IMR-90 (cell line): ENCODE data around the gene TTLL11. TPM values are rescaled to one million over a fixed set of nuclear protein-coding genes. Genes with fewer than 3 reads are reported as not detected.
A peak's percentile ranks its signal among the peaks of the same experiment; 100 is the strongest.

Experiments used
- ATAC-seq: fragments of 200-7000 bp; cut with Tn5 transposase; 2 replicates; pipeline ENCODE4 v1.9.1; 2020; ENCODE audit warnings: low read depth, mild to moderate bottlenecking, moderate library complexity
- BruUV-seq: library from RNA; stranded (reverse); fragments of 400-500 nt; replicated peaks from 2 replicates; lab custom pipeline; 2021; lab: Mats Ljungman, UMichigan
- CTCF ChIA-PET: fragments of 300-600 bp; formaldehyde crosslinking; extraction: SDS; loops from one replicate; lab custom pipeline; 2021; ENCODE audit warnings: antibody characterized with exemption; lab: Yijun Ruan, JAX
- POLR2A ChIA-PET: fragments of 300-600 bp; sonication (Branson Sonifier 250); formaldehyde crosslinking; loops from one replicate; lab custom pipeline; 2022; ENCODE audit warnings: antibody characterized with exemption; ENCODE audit not compliant: unreplicated experiment; lab: Charles Lee
- DNase-seq: peaks from one replicate; pipeline ENCODE4 v3.0.0; 2013
- H2AFZ ChIP-seq: replicated peaks from 2 replicates; pipeline ENCODE3; 2013; ENCODE audit warnings: low read length, mild to moderate bottlenecking; ENCODE audit not compliant: poor library complexity
- H2AK5ac ChIP-seq: 2 replicates; pipeline ENCODE4 v1.6.1; 2013; ENCODE audit warnings: low read depth, low read length, inconsistent platforms
- H2AK9ac ChIP-seq: replicated peaks from 2 replicates; pipeline ENCODE3; 2013; ENCODE audit warnings: mild to moderate bottlenecking, low read depth, low read length, moderate library complexity; ENCODE audit not compliant: poor library complexity
- H2BK120ac ChIP-seq: 2 replicates; pipeline ENCODE4 v1.6.1; 2013; ENCODE audit warnings: low read depth, low read length, inconsistent platforms
- H2BK15ac ChIP-seq: 3 replicates; pipeline ENCODE4 v1.6.1; 2013; ENCODE audit warnings: low read depth, low read length, inconsistent platforms
- H2BK20ac ChIP-seq: 2 replicates; pipeline ENCODE4 v1.6.1; 2013; ENCODE audit warnings: low read depth, mild to moderate bottlenecking, inconsistent platforms, low read length, moderate library complexity
- H2BK5ac ChIP-seq: 2 replicates; pipeline ENCODE4 v1.6.1; 2013; ENCODE audit warnings: mild to moderate bottlenecking, low read depth, low read length, inconsistent platforms; ENCODE audit not compliant: poor library complexity, severe bottlenecking
- H3K14ac ChIP-seq: replicated peaks from 2 replicates; pipeline ENCODE4 v1.6.1; 2013; ENCODE audit warnings: low read depth, low read length, inconsistent platforms
- H3K18ac ChIP-seq: 2 replicates; pipeline ENCODE4 v1.6.1; 2013; ENCODE audit warnings: low read depth, low read length, control low read depth
- H3K23ac ChIP-seq: 2 replicates; pipeline ENCODE4 v1.6.1; 2013; ENCODE audit warnings: low read depth, low read length, inconsistent platforms
- H3K27ac ChIP-seq: 2 replicates; pipeline ENCODE4 v1.5.1; 2013; ENCODE audit warnings: mild to moderate bottlenecking, control low read depth, low read length; ENCODE audit not compliant: insufficient read depth
- H3K27me3 ChIP-seq: 2 replicates; pipeline ENCODE4 v1.6.1; 2013; ENCODE audit warnings: low read length; ENCODE audit not compliant: control insufficient read depth, insufficient read depth
- H3K36me3 ChIP-seq: 2 replicates; pipeline ENCODE4 v1.6.1; 2013; ENCODE audit warnings: low read length, mixed read lengths; ENCODE audit not compliant: control insufficient read depth, insufficient read depth
- H3K4ac ChIP-seq: 2 replicates; pipeline ENCODE4 v1.6.1; 2013; ENCODE audit warnings: low read depth, low read length, inconsistent platforms
- H3K4me1 ChIP-seq: 2 replicates; pipeline ENCODE4 v1.6.1; 2013; ENCODE audit warnings: low read length, mixed read lengths; ENCODE audit not compliant: control insufficient read depth, insufficient read depth
- H3K4me2 ChIP-seq: 2 replicates; pipeline ENCODE4 v1.6.1; 2013; ENCODE audit warnings: low read depth, mild to moderate bottlenecking, control low read depth, low read length, moderate library complexity
- H3K4me3 ChIP-seq: 2 replicates; pipeline ENCODE4 v1.5.1; 2013; ENCODE audit warnings: low read depth, mild to moderate bottlenecking, control low read depth, low read length, moderate library complexity; ENCODE audit not compliant: insufficient read depth
- H3K56ac ChIP-seq: 2 replicates; pipeline ENCODE4 v1.6.1; 2013; ENCODE audit warnings: low read length, inconsistent platforms; ENCODE audit not compliant: insufficient read depth; ENCODE audit errors: extremely low read depth
- H3K79me1 ChIP-seq, 2 experiments: 2 replicates each; pipeline ENCODE4 v1.6.1; 2013; ENCODE audit warnings: low read length in 2 of 2, inconsistent platforms in 1 of 2, low read depth in 1 of 2
- H3K9ac ChIP-seq: 2 replicates; pipeline ENCODE4 v1.6.1; 2013; ENCODE audit warnings: low read depth, low read length, control low read depth
- H3K9me1 ChIP-seq: 2 replicates; pipeline ENCODE4 v1.6.1; 2013; ENCODE audit warnings: low read length, inconsistent platforms; ENCODE audit not compliant: insufficient read depth
- H3K9me3 ChIP-seq: 2 replicates; pipeline ENCODE4 v1.6.1; 2013; ENCODE audit warnings: low read length; ENCODE audit not compliant: control insufficient read depth, insufficient read depth
- H4K20me1 ChIP-seq: 2 replicates; pipeline ENCODE4 v1.6.1; 2013; ENCODE audit warnings: low read length, inconsistent platforms; ENCODE audit not compliant: insufficient read depth
- H4K5ac ChIP-seq: 2 replicates; pipeline ENCODE4 v1.6.1; 2013; ENCODE audit warnings: mild to moderate bottlenecking, low read depth, low read length, control low read depth
- H4K8ac ChIP-seq, 2 experiments: 2 replicates each; pipeline ENCODE4 v1.6.1; 2013; ENCODE audit warnings: low read depth in 2 of 2, low read length in 2 of 2, control low read depth in 1 of 2, inconsistent platforms in 1 of 2
- H4K91ac ChIP-seq: 2 replicates; pipeline ENCODE4 v1.6.1; 2013; ENCODE audit warnings: low read depth, low read length, inconsistent platforms; ENCODE audit not compliant: insufficient read depth
- CEBPB ChIP-seq: IDR thresholded peaks from 2 replicates; pipeline ENCODE4 v1.6.1; 2012; ENCODE audit warnings: low read depth, low read length, improper control_type of control experiment
- FOS ChIP-seq: fragments of 150-350 bp; IDR thresholded peaks from 2 replicates; pipeline ENCODE4 v1.6.1; 2016; ENCODE audit warnings: low read depth, low read length
- MAZ ChIP-seq: IDR thresholded peaks from 2 replicates; pipeline ENCODE4 v1.6.1; 2012; ENCODE audit warnings: low read depth, mild to moderate bottlenecking, low read length, improper control_type of control experiment, moderate library complexity, borderline replicate concordance
- POLR2A ChIP-seq: IDR thresholded peaks from 2 replicates; pipeline ENCODE4 v1.6.1; 2012; ENCODE audit warnings: mild to moderate bottlenecking, low read depth, low read length
- USF2 ChIP-seq: fragments of 150-350 bp; IDR thresholded peaks from 2 replicates; pipeline ENCODE4 v1.6.1; 2017; ENCODE audit warnings: mild to moderate bottlenecking, antibody characterized with exemption, low read length, low read depth
- WGBS, 2 experiments: methylation state at CpG; one replicate each; pipeline versions ENCODE4 v1.1.5 to v1.1.7; 2013; ENCODE audit warnings: missing lambda C conversion rate in 2 of 2; ENCODE audit not compliant: insufficient read length in 1 of 2; ENCODE audit errors: extremely low coverage in 2 of 2; 5-methylcytosine and 5-hydroxymethylcytosine counted together
- dilution Hi-C: fragments of 300-500 bp; cut with HindIII; formaldehyde crosslinking; loops from one replicate; pipeline ENCODE4 v1.14.3; 2018; ENCODE audit warnings: low sequenced_read_pairs; ENCODE audit not compliant: unreplicated experiment
- in situ Hi-C: fragments of 300-500 bp; cut with MboI; formaldehyde crosslinking; loops from 3 replicates; pipeline ENCODE4 v1.14.3; 2019; ENCODE audit warnings: low sequenced_read_pairs, inconsistent platforms, mixed read lengths
- intact Hi-C: fragments of 100-400 bp; cut with micrococcal nuclease; formaldehyde crosslinking; loops from 2 replicates; pipeline ENCODE4 v1.10.0; 2022
- polyA plus RNA-seq, 3 experiments: library from polyadenylated mRNA; depleted of rRNA; stranded (reverse); fragments of >200 nt; gene quantifications; 2 replicates each; pipeline ENCODE4 v1.2.3, GENCODE V29; 2012; ENCODE audit warnings: low replicate concordance in 1 of 3
- total RNA-seq: library from RNA; depleted of rRNA; stranded (reverse); fragments of >200 nt; gene quantifications from 2 replicates; pipeline ENCODE4 v1.2.3, GENCODE V29; 2012

Gene TTLL11
- total and polyA plus RNA-seq, 2 of the 4 experiments (the other 2 are of a cell fraction), result 2.0 to 4.6 TPM

GRCh38 chr9:121837113-121837961 is 255.8 kb downstream of the TTLL11 start:
- peak overlapping the region; percentile 89 for H2AK5ac ChIP-seq
- peak; percentile 85 for DNase-seq
- intact Hi-C loops (no loop called here), dilution Hi-C loops (no loop called here), in situ Hi-C loops (no loop called here)
- no peaks in the 10 kb centered on the region for H3K27me3 ChIP-seq
- H3K27ac ChIP-seq, result peak overlapping the region; percentile 31; the same call in 1 of the 2 replicates
- H2AK9ac ChIP-seq, result peak overlapping the region; percentile 13
- peak overlapping the region; percentile 31; the same call in 2 of the 3 replicates for H2BK15ac ChIP-seq
- no peak overlapping the region for H3K4me3 ChIP-seq
- peak overlapping the region; percentile 92 for H3K4ac ChIP-seq
- peak overlapping the region; percentile 90 for H2BK20ac ChIP-seq
- no peak overlapping the region for H3K56ac ChIP-seq
- ChIA-PET CTCF (no interaction called here), POLR2A (no interaction called here)
- H3K23ac ChIP-seq, result peak overlapping the region; percentile 58; the same call in 1 of the 2 replicates
- H2AFZ ChIP-seq, result peak overlapping the region; percentile 55
- H3K4me1 ChIP-seq, result peaks cover 26% of the 10 kb centered on the region
- 73% methylated on average over 3 of the region's 9 CpGs; no CpG with 5 or more reads in 1 of the 2 experiments for WGBS, 2 experiments
- H4K5ac ChIP-seq, result peak overlapping the region; percentile 69
- H4K91ac ChIP-seq, result peak overlapping the region; percentile 72
- H3K4me2 ChIP-seq, result peak overlapping the region; percentile 43
- H2BK5ac ChIP-seq, result no peak overlapping the region
- H3K9me1 ChIP-seq, result peaks cover 25% of the 10 kb centered on the region
- H3K36me3 ChIP-seq, result no peaks in the 10 kb centered on the region
- H2BK120ac ChIP-seq, result peak overlapping the region; percentile 67
- 0 out of 2 replicates have a peak, but pooled peaks have one; percentile 30 for TF ChIP-seq USF2
- no peak for TF ChIP-seq POLR2A
- no peak for TF ChIP-seq MAZ
- TF ChIP-seq CEBPB, result peak; percentile 65
- TF ChIP-seq FOS, result 0 out of 2 replicates have a peak, but pooled peaks have one; percentile 29
- H3K9me3 ChIP-seq, result no peaks in the 10 kb centered on the region
- peak overlapping the region; percentile 67 for H3K14ac ChIP-seq
- H3K79me1 ChIP-seq, result peaks cover 0 to 5% of the 10 kb centered on the region in 2 experiments; a peak in 1 of 4 replicates
- BruUV-seq, result no TSS peak
- peak overlapping the region; percentile 48 for H3K18ac ChIP-seq
- no peak overlapping the region for H3K9ac ChIP-seq
- ATAC-seq, result peak; percentile 88
- H4K8ac ChIP-seq, result peak overlapping the region; percentile 57 to 73; a peak in 2 of 4 replicates
- H4K20me1 ChIP-seq, result no peaks in the 10 kb centered on the region
